ENCODE measurements around the gene BICC1.

DNA sequence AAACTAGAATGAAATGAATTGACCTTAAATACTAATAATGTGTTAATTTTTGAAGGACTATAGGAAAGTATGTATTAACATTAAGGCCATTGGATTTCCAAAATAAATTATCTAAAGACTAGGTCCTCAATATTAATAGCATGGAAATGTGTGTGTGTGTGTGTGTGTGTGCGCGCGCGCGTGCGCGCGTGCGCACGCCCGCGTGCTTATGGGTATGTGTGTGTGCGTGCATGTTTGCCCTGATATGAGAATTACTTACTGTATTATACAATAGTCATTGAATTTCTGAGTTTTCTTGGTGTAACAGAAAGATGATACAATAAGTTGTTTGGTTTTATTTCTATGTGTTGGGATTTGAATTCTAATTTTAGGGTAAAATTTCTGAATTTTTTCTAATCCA, 205.9 kb downstream of the BICC1 start:
- TF ChIP-seq, protein P1, sequence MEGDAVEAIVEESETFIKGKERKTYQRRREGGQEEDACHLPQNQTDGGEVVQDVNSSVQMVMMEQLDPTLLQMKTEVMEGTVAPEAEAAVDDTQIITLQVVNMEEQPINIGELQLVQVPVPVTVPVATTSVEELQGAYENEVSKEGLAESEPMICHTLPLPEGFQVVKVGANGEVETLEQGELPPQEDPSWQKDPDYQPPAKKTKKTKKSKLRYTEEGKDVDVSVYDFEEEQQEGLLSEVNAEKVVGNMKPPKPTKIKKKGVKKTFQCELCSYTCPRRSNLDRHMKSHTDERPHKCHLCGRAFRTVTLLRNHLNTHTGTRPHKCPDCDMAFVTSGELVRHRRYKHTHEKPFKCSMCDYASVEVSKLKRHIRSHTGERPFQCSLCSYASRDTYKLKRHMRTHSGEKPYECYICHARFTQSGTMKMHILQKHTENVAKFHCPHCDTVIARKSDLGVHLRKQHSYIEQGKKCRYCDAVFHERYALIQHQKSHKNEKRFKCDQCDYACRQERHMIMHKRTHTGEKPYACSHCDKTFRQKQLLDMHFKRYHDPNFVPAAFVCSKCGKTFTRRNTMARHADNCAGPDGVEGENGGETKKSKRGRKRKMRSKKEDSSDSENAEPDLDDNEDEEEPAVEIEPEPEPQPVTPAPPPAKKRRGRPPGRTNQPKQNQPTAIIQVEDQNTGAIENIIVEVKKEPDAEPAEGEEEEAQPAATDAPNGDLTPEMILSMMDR (conservative IDR thresholded peaks at IDR 0.05; ENCODE audit: low read length): no peak
- no peak for TF ChIP-seq EZH2phosphoT487 (IDR thresholded peaks at IDR 0.05; ENCODE audit: borderline replicate concordance)
